DMS79 treated with DMSO at 0.1 percent for 48 hours (cell line): ENCODE results near the gene HMGA1.

Source experiments
- DNase-seq: peaks from one replicate; lab custom pipeline; 2025; lab: John Stamatoyannopoulos, UW

The HMGA1 gene

GRCh38 chr6:34292954-34293353 is 56.3 kb downstream of the HMGA1 start:
- DNase-seq, result no peak

- no peak for DNase-seq
These were observed 59.0 kb downstream of the HMGA1 start for GRCh38 chr6:34295721-34296120.
